SK-N-SH (cell line): Measurements from ENCODE around the gene ATF6. TPM values are rescaled to one million over a fixed set of nuclear protein-coding genes. Genes with fewer than 3 reads are reported as not detected.

Experiments
- ELF1 ChIP-seq: IDR thresholded peaks from 2 replicates; pipeline ENCODE4 v1.4.0; 2012
- EP300 ChIP-seq, 2 experiments: IDR thresholded peaks; 2 replicates each; pipeline versions ENCODE4 v1.4.0 to v1.6.1; 2012; ENCODE audit warnings: borderline replicate concordance in 1 of 2, low read depth in 1 of 2, low read length in 1 of 2
- FOSL2 ChIP-seq: IDR thresholded peaks from 2 replicates; pipeline ENCODE4 v1.4.0; 2012; ENCODE audit warnings: low read depth, mild to moderate bottlenecking, moderate library complexity, borderline replicate concordance
- MAX ChIP-seq: IDR thresholded peaks from 2 replicates; pipeline ENCODE4 v1.4.0; 2012; ENCODE audit warnings: low read depth
- MXI1 ChIP-seq: IDR thresholded peaks from 2 replicates; pipeline ENCODE4 v1.6.1; 2012; ENCODE audit warnings: mild to moderate bottlenecking, low read depth, low read length, improper control_type of control experiment
- NFIC ChIP-seq: IDR thresholded peaks from 2 replicates; pipeline ENCODE4 v1.4.0; 2012; ENCODE audit warnings: borderline replicate concordance
- REST ChIP-seq: IDR thresholded peaks from 2 replicates; pipeline ENCODE4 v1.6.1; 2012; ENCODE audit warnings: mild to moderate bottlenecking, low read depth, low read length, moderate library complexity
- SMC3 ChIP-seq: IDR thresholded peaks from 2 replicates; pipeline ENCODE4 v1.6.1; 2012; ENCODE audit warnings: low read depth, low read length, improper control_type of control experiment
- TCF12 ChIP-seq: IDR thresholded peaks from 2 replicates; pipeline ENCODE4 v1.4.0; 2012
- TEAD4 ChIP-seq: IDR thresholded peaks from 2 replicates; pipeline ENCODE4 v1.4.0; 2012; ENCODE audit warnings: mild to moderate bottlenecking, borderline replicate concordance; ENCODE audit not compliant: insufficient read depth
- ZBTB33 ChIP-seq: IDR thresholded peaks from 2 replicates; pipeline ENCODE4 v1.4.0; 2012; ENCODE audit warnings: low read depth, borderline replicate concordance
- polyA plus RNA-seq, 3 experiments: library from polyadenylated mRNA; depleted of rRNA; stranded (reverse); fragments of >200 nt; gene quantifications; 2 replicates each; pipeline ENCODE4 v1.2.3, GENCODE V29; 2012
- TF ChIP-seq, protein P1 (sequence below): fragments of 200-600 bp; sonication (generic); IDR thresholded peaks from 2 replicates; pipeline ENCODE4 v1.6.1; 2017; ENCODE audit warnings: antibody characterized with exemption, mild to moderate bottlenecking, moderate library complexity

The ATF6 gene
- polyA plus RNA-seq, 1 of the 3 experiments (the other 2 are of a cell fraction): 8.8 TPM

DNA sequence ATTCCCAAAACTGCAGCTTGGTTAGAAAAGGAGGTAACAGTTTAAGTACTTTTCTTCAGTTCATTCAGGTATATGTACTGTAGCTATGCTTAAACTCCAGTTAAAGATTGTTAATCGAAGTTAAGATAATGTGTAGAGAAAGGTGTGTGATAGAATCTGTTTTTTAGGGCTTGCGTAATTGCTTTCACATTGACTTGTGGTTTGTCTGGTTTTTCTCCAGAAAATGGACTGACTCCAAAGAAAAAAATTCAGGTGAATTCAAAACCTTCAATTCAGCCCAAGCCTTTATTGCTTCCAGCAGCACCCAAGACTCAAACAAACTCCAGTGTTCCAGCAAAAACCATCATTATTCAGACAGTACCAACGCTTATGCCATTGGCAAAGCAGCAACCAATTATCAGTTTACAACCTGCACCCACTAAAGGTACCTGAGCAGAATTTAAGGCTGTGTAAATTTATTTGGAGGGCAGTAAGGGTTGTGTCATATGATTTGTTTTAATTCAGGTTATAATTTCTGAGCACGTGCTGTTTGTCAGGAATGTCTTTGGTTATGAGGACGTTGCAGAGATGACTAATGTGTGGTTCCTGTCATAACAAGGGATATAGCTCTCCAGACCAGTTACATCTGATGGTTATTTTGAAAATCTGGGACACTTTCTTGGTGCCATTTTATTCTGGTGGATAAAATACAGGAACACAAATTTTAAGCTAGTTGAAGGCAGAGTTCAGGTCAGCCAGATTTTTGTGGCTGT, 26.0 kb downstream of the ATF6 start (continued):
- TF ChIP-seq REST: no peak
- TF ChIP-seq NFIC: no peak
- TF ChIP-seq ELF1: no peak
- peak; percentile 80 for TF ChIP-seq TCF12
- TF ChIP-seq MXI1: no peak
- TF ChIP-seq FOSL2: no peak
- no peak; a peak in 1 of 4 replicates for TF ChIP-seq EP300 (IDR thresholded peaks at IDR 0.05; ENCODE audit: borderline replicate concordance in 1 of 2, low read depth in 1 of 2, low read length in 1 of 2)
- TF ChIP-seq SMC3: no peak
- no peak for TF ChIP-seq MAX
- TF ChIP-seq, protein P1, sequence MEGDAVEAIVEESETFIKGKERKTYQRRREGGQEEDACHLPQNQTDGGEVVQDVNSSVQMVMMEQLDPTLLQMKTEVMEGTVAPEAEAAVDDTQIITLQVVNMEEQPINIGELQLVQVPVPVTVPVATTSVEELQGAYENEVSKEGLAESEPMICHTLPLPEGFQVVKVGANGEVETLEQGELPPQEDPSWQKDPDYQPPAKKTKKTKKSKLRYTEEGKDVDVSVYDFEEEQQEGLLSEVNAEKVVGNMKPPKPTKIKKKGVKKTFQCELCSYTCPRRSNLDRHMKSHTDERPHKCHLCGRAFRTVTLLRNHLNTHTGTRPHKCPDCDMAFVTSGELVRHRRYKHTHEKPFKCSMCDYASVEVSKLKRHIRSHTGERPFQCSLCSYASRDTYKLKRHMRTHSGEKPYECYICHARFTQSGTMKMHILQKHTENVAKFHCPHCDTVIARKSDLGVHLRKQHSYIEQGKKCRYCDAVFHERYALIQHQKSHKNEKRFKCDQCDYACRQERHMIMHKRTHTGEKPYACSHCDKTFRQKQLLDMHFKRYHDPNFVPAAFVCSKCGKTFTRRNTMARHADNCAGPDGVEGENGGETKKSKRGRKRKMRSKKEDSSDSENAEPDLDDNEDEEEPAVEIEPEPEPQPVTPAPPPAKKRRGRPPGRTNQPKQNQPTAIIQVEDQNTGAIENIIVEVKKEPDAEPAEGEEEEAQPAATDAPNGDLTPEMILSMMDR: no peak
- no peak for TF ChIP-seq TEAD4
- TF ChIP-seq ZBTB33: no peak
